Breast epithelium (tissue), 3 donors: ENCODE measurements around the gene SYNC.

Source experiments
- CTCF ChIP-seq, 3 donors: fragments of 450-650 bp; IDR thresholded peaks; one replicate each; pipeline ENCODE4 v1.5.1; 2016 to 2017; ENCODE audit warnings: antibody characterized with exemption in 3 of 3, mild to moderate bottlenecking in 3 of 3, moderate library complexity in 3 of 3
- POLR2A ChIP-seq: fragments of 450-650 bp; IDR thresholded peaks from one replicate; pipeline ENCODE4 v1.6.1; 2016; ENCODE audit warnings: antibody characterized with exemption, mild to moderate bottlenecking, moderate library complexity
- POLR2AphosphoS5 ChIP-seq, 3 donors: sonication (generic); formaldehyde crosslinking; IDR thresholded peaks; one replicate each; pipeline ENCODE4 v1.6.1; 2017; ENCODE audit warnings: antibody characterized with exemption in 3 of 3

GRCh38 chr1:32748926-32749325 lies 46.4 kb upstream of the SYNC start:
- TF ChIP-seq POLR2A: no peak
- no peak for TF ChIP-seq CTCF (IDR thresholded peaks at IDR 0.05)
- no peak for TF ChIP-seq POLR2AphosphoS5 (IDR thresholded peaks at IDR 0.05)
